Tibial nerve (tissue), 4 donors: ENCODE data around the gene SIK2. TPM values are rescaled to one million over a fixed set of nuclear protein-coding genes. Genes with fewer than 3 reads are reported as not detected.

Experiments
- DNase-seq, 2 donors: peaks; one replicate each; pipeline ENCODE4 v3.0.0-alpha.2; 2019; ENCODE audit warnings: low spot score in 2 of 2
- H3K27ac ChIP-seq, 4 donors: fragments of 200-600 bp; sonication (generic) in 3 of 4; one replicate each; pipeline ENCODE4 v1.5.1; 2017 to 2019; ENCODE audit warnings: mild to moderate bottlenecking in 1 of 4
- H3K27me3 ChIP-seq, 2 donors: fragments of 200-600 bp; sonication (generic) in 1 of 2; one replicate each; pipeline versions ENCODE4 v1.5.1 to v1.6.0; 2017 to 2019
- H3K36me3 ChIP-seq, 3 donors: fragments of 200-600 bp; sonication (generic); one replicate each; pipeline ENCODE4 v1.5.1; 2018 to 2019
- H3K4me1 ChIP-seq, 4 donors: fragments of 200-600 bp; sonication (generic) in 3 of 4; one replicate each; pipeline ENCODE4 v1.5.1; 2017 to 2019
- H3K4me3 ChIP-seq, 4 donors: fragments of 200-600 bp; sonication (generic) in 3 of 4; one replicate each; pipeline ENCODE4 v1.5.1; 2017 to 2019; ENCODE audit warnings: mild to moderate bottlenecking in 1 of 4, moderate library complexity in 1 of 4
- H3K9me3 ChIP-seq, 4 donors: fragments of 200-600 bp; sonication (generic) in 3 of 4; one replicate each; pipeline ENCODE4 v1.5.1; 2017 to 2019
- EP300 ChIP-seq, 2 donors: sonication (generic); formaldehyde crosslinking; IDR thresholded peaks; one replicate each; pipeline ENCODE4 v1.6.1; 2017; ENCODE audit warnings: antibody characterized with exemption in 2 of 2, mild to moderate bottlenecking in 1 of 2
- POLR2A ChIP-seq, 2 donors: fragments of 450-650 bp; IDR thresholded peaks; one replicate each; pipeline ENCODE4 v1.6.1; 2017; ENCODE audit warnings: antibody characterized with exemption in 2 of 2, mild to moderate bottlenecking in 2 of 2, moderate library complexity in 2 of 2
- WGBS, 2 donors: methylation state at CpG; one replicate each; pipeline ENCODE4 v1.1.5; 2018; 5-methylcytosine and 5-hydroxymethylcytosine counted together
- total RNA-seq, 4 donors: library from RNA; depleted of rRNA; stranded (reverse); fragments of >200 nt; gene quantifications; one replicate each; pipeline ENCODE4 v1.1.0, GENCODE V29; 2016
- TF ChIP-seq, protein P1 (sequence below), 5 experiments: fragments of 200-600 bp in 3 of 5; fragments of 450-650 bp in 2 of 5; sonication (generic) in 3 of 5; IDR thresholded peaks; one replicate each; pipeline ENCODE4 v1.5.1; 2016 to 2019; ENCODE audit warnings: antibody characterized with exemption in 5 of 5, mild to moderate bottlenecking in 3 of 5, moderate library complexity in 2 of 5

The SIK2 gene
- total RNA-seq, 4 donors from 2014 or later: 19.7 to 27.6 (median 24.1) TPM

DNA sequence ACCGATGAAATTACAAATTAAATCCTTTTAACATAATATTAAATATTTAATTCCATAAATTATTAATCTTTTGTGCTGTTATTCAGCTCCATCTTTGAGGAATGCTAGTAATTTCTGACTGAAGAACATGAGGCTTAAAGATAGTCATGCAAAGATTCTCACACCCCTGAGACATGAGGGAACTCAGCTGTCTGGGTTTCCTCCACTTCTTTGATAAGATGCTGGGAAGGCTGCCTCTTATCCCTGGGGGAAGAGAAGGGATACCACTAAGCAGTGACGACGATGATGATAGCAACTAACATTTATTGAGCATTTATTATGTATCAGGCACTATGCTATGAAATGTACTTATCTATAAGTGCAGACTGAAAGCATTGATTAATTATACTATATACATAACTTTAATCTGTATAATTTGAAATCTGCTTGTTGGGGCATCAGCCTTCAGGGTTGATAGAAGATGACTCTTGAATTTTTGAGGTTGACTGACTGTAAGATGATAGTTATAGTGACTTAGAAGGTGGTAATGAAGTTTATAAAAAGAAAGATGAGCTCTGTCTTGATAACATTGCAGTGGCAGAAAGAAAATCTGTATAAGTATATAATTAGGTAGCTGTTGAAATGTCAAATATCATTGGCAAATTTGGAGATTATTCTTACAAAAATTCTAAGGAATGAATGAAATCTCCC lies 78.4 kb downstream of the SIK2 start:
- TF ChIP-seq EP300 (IDR thresholded peaks at IDR 0.05) (no peak), POLR2A (IDR thresholded peaks at IDR 0.05) (no peak)
- TF ChIP-seq, protein P1, sequence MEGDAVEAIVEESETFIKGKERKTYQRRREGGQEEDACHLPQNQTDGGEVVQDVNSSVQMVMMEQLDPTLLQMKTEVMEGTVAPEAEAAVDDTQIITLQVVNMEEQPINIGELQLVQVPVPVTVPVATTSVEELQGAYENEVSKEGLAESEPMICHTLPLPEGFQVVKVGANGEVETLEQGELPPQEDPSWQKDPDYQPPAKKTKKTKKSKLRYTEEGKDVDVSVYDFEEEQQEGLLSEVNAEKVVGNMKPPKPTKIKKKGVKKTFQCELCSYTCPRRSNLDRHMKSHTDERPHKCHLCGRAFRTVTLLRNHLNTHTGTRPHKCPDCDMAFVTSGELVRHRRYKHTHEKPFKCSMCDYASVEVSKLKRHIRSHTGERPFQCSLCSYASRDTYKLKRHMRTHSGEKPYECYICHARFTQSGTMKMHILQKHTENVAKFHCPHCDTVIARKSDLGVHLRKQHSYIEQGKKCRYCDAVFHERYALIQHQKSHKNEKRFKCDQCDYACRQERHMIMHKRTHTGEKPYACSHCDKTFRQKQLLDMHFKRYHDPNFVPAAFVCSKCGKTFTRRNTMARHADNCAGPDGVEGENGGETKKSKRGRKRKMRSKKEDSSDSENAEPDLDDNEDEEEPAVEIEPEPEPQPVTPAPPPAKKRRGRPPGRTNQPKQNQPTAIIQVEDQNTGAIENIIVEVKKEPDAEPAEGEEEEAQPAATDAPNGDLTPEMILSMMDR (IDR thresholded peaks at IDR 0.05): no peak
- WGBS, 2 donors: 94 to 95% methylated on average over 3 of the region's 3 CpGs
- no peaks in the 10 kb centered on the region for H3K9me3 ChIP-seq
- peaks cover 0 to 13% (median 3%) of the 10 kb centered on the region in 4 donors for H3K4me1 ChIP-seq
- DNase-seq: no peak
- H3K27ac ChIP-seq: no peak overlapping the region
- peaks cover 0 to 6% (median 0%) of the 10 kb centered on the region in 3 donors for H3K36me3 ChIP-seq
- no peaks in the 10 kb centered on the region for H3K27me3 ChIP-seq
- no peak overlapping the region for H3K4me3 ChIP-seq

DNA sequence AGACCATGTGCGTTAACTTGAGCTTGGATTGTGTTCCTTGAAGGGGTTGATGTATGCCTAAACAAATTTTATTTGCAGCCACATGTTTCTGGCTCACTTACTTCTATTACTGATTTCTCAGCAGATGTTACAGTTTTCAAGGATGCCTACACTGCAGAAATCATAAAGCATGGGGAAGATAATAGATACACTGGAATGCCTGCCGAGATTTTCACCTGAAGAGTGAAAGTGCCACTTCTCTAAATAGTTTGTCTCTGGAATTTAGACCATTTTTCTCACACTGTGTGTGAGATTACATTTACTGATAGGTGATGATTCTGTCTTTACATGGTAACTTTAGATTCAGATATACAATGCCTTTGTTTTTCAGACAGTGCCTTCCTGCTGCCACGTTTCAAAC lies 81.6 kb downstream of the SIK2 start:
- Histone ChIP-seq H3K27ac (no peak overlapping the region), H3K27me3 (no peaks in the 10 kb centered on the region), H3K4me3 (no peak overlapping the region), H3K36me3 (peaks cover 0 to 11% (median 0%) of the 10 kb centered on the region in 3 donors), H3K9me3 (no peaks in the 10 kb centered on the region), H3K4me1 (peaks cover 0 to 1% (median 0%) of the 10 kb centered on the region in 4 donors)
- DNase-seq: no peak
- WGBS, 2 donors: 85% methylated on average over 3 of the region's 3 CpGs
- TF ChIP-seq, protein P1 (IDR thresholded peaks at IDR 0.05): no peak
- TF ChIP-seq POLR2A (IDR thresholded peaks at IDR 0.05) (no peak), EP300 (IDR thresholded peaks at IDR 0.05) (no peak)

DNA sequence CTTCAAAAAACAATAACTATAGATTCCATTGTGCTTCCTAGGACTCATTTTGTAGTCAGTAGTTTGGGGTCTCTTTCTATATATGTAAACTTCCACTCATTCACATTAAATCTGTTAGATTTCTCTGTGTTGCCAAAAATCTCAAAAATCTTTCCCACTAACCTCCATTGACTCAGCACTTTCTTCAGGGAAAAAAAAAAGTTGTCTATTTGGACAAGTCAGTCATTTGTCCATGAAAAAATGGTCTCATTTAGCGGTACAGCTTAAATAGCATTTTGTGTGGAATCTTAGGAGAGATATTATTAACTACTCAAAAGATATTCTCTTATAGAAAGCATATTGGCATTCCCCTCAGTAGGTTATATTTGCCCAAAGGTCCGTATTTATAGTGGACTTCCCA lies 82.0 kb downstream of the SIK2 start:
- no peak for TF ChIP-seq EP300 (IDR thresholded peaks at IDR 0.05)
- TF ChIP-seq, protein P1 (IDR thresholded peaks at IDR 0.05): no peak
- no peak for TF ChIP-seq POLR2A (IDR thresholded peaks at IDR 0.05)
- Histone ChIP-seq H3K27ac (no peak overlapping the region), H3K4me1 (no peaks in the 10 kb centered on the region), H3K9me3 (no peaks in the 10 kb centered on the region), H3K4me3 (no peak overlapping the region), H3K27me3 (no peaks in the 10 kb centered on the region), H3K36me3 (peaks cover 0 to 16% (median 0%) of the 10 kb centered on the region in 3 donors)
- no peak for DNase-seq
- WGBS, 2 donors: 68 to 69% methylated on average over 2 of the region's 2 CpGs

DNA sequence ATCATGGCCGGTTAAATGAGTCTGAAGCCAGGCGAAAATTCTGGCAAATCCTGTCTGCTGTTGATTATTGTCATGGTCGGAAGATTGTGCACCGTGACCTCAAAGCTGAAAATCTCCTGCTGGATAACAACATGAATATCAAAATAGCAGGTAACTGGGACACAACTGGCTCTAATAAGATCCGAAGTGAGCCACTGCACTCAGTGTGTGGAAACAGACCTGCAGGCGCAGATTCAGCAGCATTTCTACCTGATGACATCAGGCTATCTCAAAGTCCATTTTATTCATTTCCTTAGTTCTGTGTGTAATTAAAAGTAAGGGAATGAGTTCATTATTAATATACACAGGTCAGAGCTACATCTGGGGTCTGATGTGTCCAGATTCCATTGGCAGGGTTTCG lies 85.8 kb downstream of the SIK2 start:
- Histone ChIP-seq H3K36me3 (peaks cover 0 to 18% (median 0%) of the 10 kb centered on the region in 3 donors), H3K4me1 (no peaks in the 10 kb centered on the region), H3K9me3 (no peaks in the 10 kb centered on the region), H3K27ac (no peak overlapping the region), H3K4me3 (no peak overlapping the region), H3K27me3 (no peaks in the 10 kb centered on the region)
- DNase-seq: no peak
- TF ChIP-seq POLR2A (IDR thresholded peaks at IDR 0.05) (no peak), EP300 (IDR thresholded peaks at IDR 0.05) (no peak)
- TF ChIP-seq, protein P1 (IDR thresholded peaks at IDR 0.05): no peak
- WGBS, 2 donors: 90 to 95% methylated on average over 7 of the region's 7 CpGs

DNA sequence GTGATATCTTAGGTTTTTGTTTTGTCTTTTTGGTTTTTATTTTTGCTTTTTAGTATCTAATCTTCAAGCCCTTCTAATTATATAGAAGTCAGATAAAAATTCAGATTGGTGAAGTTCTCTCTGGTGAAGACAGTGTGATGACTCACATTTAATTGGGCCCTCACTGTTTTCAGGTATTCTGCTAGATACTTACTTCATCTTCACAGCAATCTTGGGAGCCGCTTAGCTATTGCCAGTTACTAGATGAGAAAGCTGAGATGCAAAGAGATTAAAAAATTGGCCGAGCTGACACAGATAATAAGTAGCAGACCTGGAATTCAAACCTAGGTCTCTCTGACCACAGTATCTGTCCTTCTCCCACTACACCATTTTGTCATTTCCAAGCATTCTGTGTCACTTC lies 88.9 kb downstream of the SIK2 start:
- Histone ChIP-seq H3K4me1 (peaks cover 0 to 26% (median under 1%) of the 10 kb centered on the region in 4 donors), H3K27ac (no peak overlapping the region), H3K9me3 (no peaks in the 10 kb centered on the region), H3K36me3 (peaks cover 0 to 18% (median 0%) of the 10 kb centered on the region in 3 donors), H3K27me3 (no peaks in the 10 kb centered on the region), H3K4me3 (no peak overlapping the region)
- no peak for TF ChIP-seq POLR2A (IDR thresholded peaks at IDR 0.05)
- TF ChIP-seq, protein P1 (IDR thresholded peaks at IDR 0.05): no peak
- no peak for TF ChIP-seq EP300 (IDR thresholded peaks at IDR 0.05)
- 95 to 100% methylated on average over 2 of the region's 2 CpGs for WGBS, 2 donors
- DNase-seq: no peak
